HFF-Myc (cell line): ENCODE results near the gene TSPAN14.

Source experiments
- DNase-seq: peaks from one replicate; pipeline ENCODE4 v3.0.0-alpha.2; 2011; ENCODE audit warnings: low read depth; ENCODE audit errors: extremely low read depth
- H3K4me3 ChIP-seq: replicated peaks from 2 replicates; pipeline ENCODE4 v1.5.1; 2011; ENCODE audit warnings: low read depth, mild to moderate bottlenecking, control low read depth, low read length
- CTCF ChIP-seq: IDR thresholded peaks from 2 replicates; pipeline ENCODE4 v1.5.1; 2012; ENCODE audit warnings: mild to moderate bottlenecking, low read depth, low read length, control low read depth; ENCODE audit errors: missing control alignments

Gene TSPAN14

GRCh38 chr10:80515511-80515910, 61.4 kb downstream of the TSPAN14 start:
- TF ChIP-seq CTCF: no peak
- no peak overlapping the region for H3K4me3 ChIP-seq
- DNase-seq: no peak

- DNase-seq: no peak
- TF ChIP-seq CTCF: no peak
- H3K4me3 ChIP-seq: no peak overlapping the region
Measured at GRCh38 chr10:80515941-80516340, 61.8 kb downstream of the TSPAN14 start.

GRCh38 chr10:80516506-80517075, 62.5 kb downstream of the TSPAN14 start:
- DNase-seq: no peak
- H3K4me3 ChIP-seq: no peak overlapping the region
- no peak for TF ChIP-seq CTCF

- TF ChIP-seq CTCF: no peak
- DNase-seq: no peak
- H3K4me3 ChIP-seq: no peak overlapping the region
Measured at GRCh38 chr10:80517416-80518142, 63.5 kb downstream of the TSPAN14 start.

- H3K4me3 ChIP-seq: no peak overlapping the region
- TF ChIP-seq CTCF: no peak
- DNase-seq: no peak
Measured at GRCh38 chr10:80518143-80518806, 64.2 kb downstream of the TSPAN14 start.

- DNase-seq: no peak
- TF ChIP-seq CTCF: no peak
- H3K4me3 ChIP-seq: no peak overlapping the region
Measured at GRCh38 chr10:80518807-80519360, 64.8 kb downstream of the TSPAN14 start.
